PC-3 (cell line): ENCODE results near the gene MYO7A. TPM values are rescaled to one million over a fixed set of nuclear protein-coding genes. Genes with fewer than 3 reads are reported as not detected.

Experiments used
- ATAC-seq: fragments of 200-7000 bp; cut with Tn5 transposase; 2 replicates; pipeline ENCODE4 v1.9.1; 2020; ENCODE audit warnings: mild to moderate bottlenecking, moderate library complexity
- BruUV-seq: library from RNA; stranded (reverse); fragments of 400-500 nt; replicated peaks from 2 replicates; lab custom pipeline; 2021; lab: Mats Ljungman, UMichigan
- CTCF ChIA-PET: fragments of 300-600 bp; sonication (Branson Sonifier 250); formaldehyde crosslinking; loops from one replicate; lab custom pipeline; 2022; ENCODE audit warnings: antibody characterized with exemption; lab: Charles Lee
- POLR2A ChIA-PET: fragments of 300-600 bp; sonication (Branson Sonifier 250); formaldehyde crosslinking; loops from one replicate; lab custom pipeline; 2022; ENCODE audit warnings: antibody characterized with exemption; ENCODE audit not compliant: unreplicated experiment; lab: Charles Lee
- DNase-seq: peaks from one replicate; pipeline ENCODE4 v3.0.0-alpha.2; 2015
- H2AFZ ChIP-seq: fragments of 300-600 bp; sonication (generic); 2 replicates; pipeline ENCODE4 v1.6.0; 2016; ENCODE audit warnings: antibody characterized with exemption, low read length
- H3F3A ChIP-seq: fragments of 300-600 bp; sonication (generic); one replicate; pipeline ENCODE4 v1.6.0; 2017; ENCODE audit warnings: antibody characterized with exemption, low read length, control low read depth, mild to moderate bottlenecking; ENCODE audit not compliant: unreplicated experiment
- H3K27ac ChIP-seq: fragments of 300-600 bp; sonication (generic); 2 replicates; pipeline ENCODE4 v1.5.1; 2016; ENCODE audit warnings: mild to moderate bottlenecking, low read length
- H3K27me3 ChIP-seq: fragments of 300-600 bp; sonication (generic); 2 replicates; pipeline ENCODE4 v1.6.1; 2016; ENCODE audit warnings: low read length, mixed read lengths
- H3K36me3 ChIP-seq: fragments of 300-600 bp; sonication (generic); 2 replicates; pipeline ENCODE4 v1.6.1; 2016; ENCODE audit warnings: low read depth, mixed run types, low read length, mixed read lengths
- H3K4me1 ChIP-seq: fragments of 300-600 bp; sonication (generic); 2 replicates; pipeline ENCODE4 v1.5.1; 2016; ENCODE audit warnings: low read length; ENCODE audit not compliant: insufficient read depth
- H3K4me2 ChIP-seq: fragments of 300-600 bp; sonication (generic); 2 replicates; pipeline ENCODE4 v1.6.0; 2016; ENCODE audit warnings: low read length
- H3K4me3 ChIP-seq: fragments of 300-600 bp; sonication (generic); 2 replicates; pipeline ENCODE4 v1.5.1; 2016; ENCODE audit warnings: mild to moderate bottlenecking, low read length, mixed read lengths
- H3K79me2 ChIP-seq: fragments of 300-600 bp; sonication (generic); 2 replicates; pipeline ENCODE4 v1.6.1; 2017; ENCODE audit warnings: low read length, mixed read lengths
- H3K9ac ChIP-seq: fragments of 300-600 bp; sonication (generic); 2 replicates; pipeline ENCODE4 v1.6.0; 2016; ENCODE audit warnings: mild to moderate bottlenecking, low read length
- H3K9me2 ChIP-seq: fragments of 300-600 bp; sonication (generic); replicated peaks from 2 replicates; pipeline ENCODE4 v1.6.1; 2016; ENCODE audit warnings: mixed run types, low read length, mixed read lengths
- H3K9me3 ChIP-seq: fragments of 300-600 bp; sonication (generic); 2 replicates; pipeline ENCODE4 v1.6.1; 2016; ENCODE audit warnings: low read length, mixed read lengths
- H4K20me1 ChIP-seq: fragments of 300-600 bp; sonication (generic); 2 replicates; pipeline ENCODE4 v1.6.1; 2016; ENCODE audit warnings: low read length, mixed read lengths
- EZH2 ChIP-seq: fragments of 300-600 bp; sonication (generic); IDR thresholded peaks from one replicate; pipeline ENCODE4 v1.6.1; 2017; ENCODE audit warnings: antibody characterized with exemption, mild to moderate bottlenecking, low read length; ENCODE audit not compliant: unreplicated experiment
- EZH2phosphoT487 ChIP-seq: fragments of 300-600 bp; sonication (generic); IDR thresholded peaks from 2 replicates; pipeline ENCODE4 v1.6.1; 2018; ENCODE audit warnings: mild to moderate bottlenecking, antibody characterized with exemption, low read length, borderline replicate concordance
- intact Hi-C: fragments of 100-400 bp; cut with micrococcal nuclease; formaldehyde crosslinking; loops from 2 replicates; pipeline ENCODE4 v1.9.0; 2023
- total RNA-seq: library from RNA; depleted of rRNA; stranded (reverse); fragments of >200 nt; gene quantifications from 2 replicates; pipeline ENCODE4 v1.2.3, GENCODE V29; 2014
- TF ChIP-seq, protein P1 (sequence below): fragments of 300-600 bp; sonication (generic); conservative IDR thresholded peaks from 2 replicates; pipeline ENCODE4 v1.5.1; 2017; ENCODE audit warnings: antibody characterized with exemption, low read depth, mild to moderate bottlenecking, low read length

MYO7A gene
- total RNA-seq, 1 experiment from 2014 or later, result 0.66 TPM

DNA sequence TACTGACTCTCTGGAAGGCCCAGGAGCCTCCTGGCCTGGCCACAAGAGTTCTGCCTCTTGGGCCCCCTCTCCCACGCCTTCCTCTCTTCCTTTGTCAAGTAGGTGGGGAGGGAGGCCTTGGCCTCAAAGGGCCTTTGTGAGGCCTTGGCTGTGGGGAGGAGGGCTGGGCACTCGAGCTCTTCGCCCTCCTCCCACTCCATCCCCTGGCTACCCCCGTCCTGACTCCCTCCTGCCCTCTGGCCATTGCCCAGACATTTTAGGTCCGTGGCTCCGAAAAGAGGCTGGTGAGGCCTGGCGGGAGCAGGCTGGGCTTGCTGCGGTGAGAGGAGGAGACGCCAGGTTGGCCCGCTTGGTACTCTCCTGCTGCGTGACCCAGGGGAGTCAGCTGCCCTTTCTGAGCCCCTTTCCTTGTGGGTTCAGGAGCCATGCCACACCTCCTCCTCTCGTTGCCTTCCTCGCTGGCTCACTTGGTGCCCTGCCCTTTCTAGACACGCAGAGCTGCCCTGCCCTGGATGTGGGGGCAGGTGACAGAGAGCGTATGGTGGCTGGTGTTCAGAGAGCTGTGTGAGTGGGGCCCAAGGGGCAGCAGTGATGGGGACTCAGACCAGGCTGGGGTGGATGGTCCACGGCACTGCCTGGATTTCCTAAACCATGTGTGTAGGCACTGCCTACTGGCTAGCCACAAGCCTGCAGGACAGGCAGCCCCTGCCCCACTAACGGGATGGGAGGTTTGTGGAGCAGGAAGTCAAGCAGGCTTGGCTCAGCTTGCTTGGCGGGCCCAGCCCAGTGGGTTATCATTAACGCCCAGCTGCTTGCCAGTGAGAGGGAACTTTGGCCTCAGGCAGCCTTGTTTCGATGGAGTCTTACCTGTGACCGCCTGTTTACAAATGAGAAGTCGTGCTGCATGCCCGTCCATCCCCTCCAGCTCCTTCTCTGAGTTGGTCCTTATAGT, 41.2 kb upstream of the MYO7A start:
- Histone ChIP-seq H4K20me1 (no peaks in the 10 kb centered on the region), H3K4me2 (no peak overlapping the region), H3K4me3 (no peak overlapping the region), H3K79me2 (no peaks in the 10 kb centered on the region), H3K4me1 (peaks cover 23% of the 10 kb centered on the region), H3K36me3 (no peaks in the 10 kb centered on the region), H3K9me2 (no peaks in the 10 kb centered on the region), H3K9ac (no peak overlapping the region), H3K27ac (no peak overlapping the region), H2AFZ (no peak overlapping the region), H3K9me3 (no peaks in the 10 kb centered on the region), H3K27me3 (no peaks in the 10 kb centered on the region), H3F3A (no peaks in the 10 kb centered on the region)
- POLR2A ChIA-PET, result no interaction called here
- intact Hi-C loops, result no loop called here
- CTCF ChIA-PET, result no interaction called here
- TF ChIP-seq, protein P1, sequence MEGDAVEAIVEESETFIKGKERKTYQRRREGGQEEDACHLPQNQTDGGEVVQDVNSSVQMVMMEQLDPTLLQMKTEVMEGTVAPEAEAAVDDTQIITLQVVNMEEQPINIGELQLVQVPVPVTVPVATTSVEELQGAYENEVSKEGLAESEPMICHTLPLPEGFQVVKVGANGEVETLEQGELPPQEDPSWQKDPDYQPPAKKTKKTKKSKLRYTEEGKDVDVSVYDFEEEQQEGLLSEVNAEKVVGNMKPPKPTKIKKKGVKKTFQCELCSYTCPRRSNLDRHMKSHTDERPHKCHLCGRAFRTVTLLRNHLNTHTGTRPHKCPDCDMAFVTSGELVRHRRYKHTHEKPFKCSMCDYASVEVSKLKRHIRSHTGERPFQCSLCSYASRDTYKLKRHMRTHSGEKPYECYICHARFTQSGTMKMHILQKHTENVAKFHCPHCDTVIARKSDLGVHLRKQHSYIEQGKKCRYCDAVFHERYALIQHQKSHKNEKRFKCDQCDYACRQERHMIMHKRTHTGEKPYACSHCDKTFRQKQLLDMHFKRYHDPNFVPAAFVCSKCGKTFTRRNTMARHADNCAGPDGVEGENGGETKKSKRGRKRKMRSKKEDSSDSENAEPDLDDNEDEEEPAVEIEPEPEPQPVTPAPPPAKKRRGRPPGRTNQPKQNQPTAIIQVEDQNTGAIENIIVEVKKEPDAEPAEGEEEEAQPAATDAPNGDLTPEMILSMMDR, result no peak
- no peak for TF ChIP-seq EZH2
- no peak for TF ChIP-seq EZH2phosphoT487
- no TSS peak for BruUV-seq
- DNase-seq (no peak), ATAC-seq (no peak)

DNA sequence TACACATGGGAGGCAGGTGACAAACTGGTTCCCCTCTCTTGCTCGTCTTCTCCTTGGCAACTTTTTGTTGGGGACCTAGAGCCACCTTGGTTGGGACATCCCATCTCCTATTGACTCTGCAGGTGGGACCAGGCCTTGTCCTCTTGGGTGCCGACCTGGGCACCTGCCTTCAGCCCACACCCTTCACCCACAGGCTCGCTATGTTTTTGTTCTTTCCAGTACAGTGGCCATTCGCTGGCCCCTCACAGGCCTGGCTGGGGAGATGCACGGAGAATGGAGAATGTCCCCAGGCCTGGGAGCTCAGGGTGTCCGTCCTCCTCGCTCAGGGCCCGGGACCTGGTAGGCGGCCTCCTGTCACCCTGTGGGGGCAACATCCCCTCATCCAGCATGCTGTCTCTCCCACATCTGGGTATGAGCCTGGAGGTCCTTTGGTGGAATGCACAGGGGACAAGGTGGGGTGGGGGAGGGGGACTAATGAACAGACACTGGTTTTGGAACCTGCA, 40.3 kb upstream of the MYO7A start:
- no peaks in the 10 kb centered on the region for H3K27me3 ChIP-seq
- POLR2A ChIA-PET, result no interaction called here
- no peak overlapping the region for H2AFZ ChIP-seq
- no peak overlapping the region for H3K4me2 ChIP-seq
- no peak for ATAC-seq
- no peak overlapping the region for H3K27ac ChIP-seq
- H3F3A ChIP-seq, result no peaks in the 10 kb centered on the region
- H3K36me3 ChIP-seq, result no peaks in the 10 kb centered on the region
- DNase-seq, result no peak
- no peaks in the 10 kb centered on the region for H3K9me3 ChIP-seq
- H3K9me2 ChIP-seq, result no peaks in the 10 kb centered on the region
- peaks cover 23% of the 10 kb centered on the region for H3K4me1 ChIP-seq
- H3K4me3 ChIP-seq, result no peak overlapping the region
- CTCF ChIA-PET, result no interaction called here
- BruUV-seq, result no TSS peak
- H4K20me1 ChIP-seq, result no peaks in the 10 kb centered on the region
- no peak overlapping the region for H3K9ac ChIP-seq
- TF ChIP-seq EZH2phosphoT487 (no peak), EZH2 (no peak)
- TF ChIP-seq, protein P1, result no peak
- intact Hi-C loops, result no loop called here
- H3K79me2 ChIP-seq, result no peaks in the 10 kb centered on the region
